ENCODE measurements around the gene PIGB.

GRCh38 chr15:55319537-55320237, 665 bp downstream of the PIGB start:
- TF ChIP-seq YY1 (IDR thresholded peaks at IDR 0.05; ENCODE audit: insufficient read depth, insufficient read length), result no peak
- no peak for TF ChIP-seq SUZ12 (IDR thresholded peaks at IDR 0.05; ENCODE audit: extremely low read depth, insufficient read depth, insufficient read length)

Measured in NT2/D1 (cell line).